GM12891 (cell line): ENCODE measurements around the gene DNMT3B.

Source experiments
- POLR2A ChIP-seq: IDR thresholded peaks from 2 replicates; pipeline ENCODE4 v1.6.1; 2011; ENCODE audit warnings: low read depth, low read length, control low read depth
- TAF1 ChIP-seq: IDR thresholded peaks from 2 replicates; pipeline ENCODE4 v1.6.1; 2011; ENCODE audit warnings: low read depth, low read length, control low read depth

DNA sequence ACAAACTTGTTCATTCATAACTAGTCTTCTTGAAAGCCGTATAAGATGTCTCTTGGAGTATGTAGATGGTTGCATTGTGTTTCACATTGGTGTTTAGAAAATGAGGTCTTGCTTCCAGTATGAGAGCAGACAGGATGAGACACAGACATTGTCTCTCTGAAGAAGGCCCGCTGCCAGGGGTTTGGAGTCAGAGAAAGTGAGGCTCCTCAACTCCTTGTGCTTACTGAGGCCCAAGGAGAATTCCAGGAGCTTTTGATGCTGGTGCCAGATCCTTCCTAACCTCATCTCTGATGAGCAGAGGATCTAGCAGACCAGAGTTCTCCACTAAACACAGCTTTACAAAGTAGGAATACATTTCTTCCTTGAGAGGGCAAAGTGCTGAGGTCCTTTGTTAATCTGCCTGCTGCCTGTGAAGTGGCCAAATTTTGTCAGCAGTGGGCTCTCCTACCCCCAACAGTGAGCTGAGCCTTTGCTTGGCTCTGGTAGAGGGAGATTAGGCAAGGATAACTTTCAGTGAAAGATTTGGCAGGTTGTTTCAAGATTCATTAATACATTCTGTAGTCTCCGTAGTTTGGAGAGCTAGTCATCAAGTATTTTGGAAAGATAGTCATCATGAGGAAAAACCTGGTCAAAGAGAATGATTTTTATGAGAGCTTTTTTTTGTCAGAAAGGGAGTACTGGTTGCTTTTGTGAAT, 67.3 kb downstream of the DNMT3B start:
- TF ChIP-seq POLR2A (no peak), TAF1 (no peak)
